Measurements from ENCODE around the gene PAX5. TPM values are rescaled to one million over a fixed set of nuclear protein-coding genes. Genes with fewer than 3 reads are reported as not detected.

PAX5 gene
- total RNA-seq, 1 experiment from 2014 or later, result 0.39 TPM

- no peak overlapping the region for H4K91ac ChIP-seq (ENCODE audit: insufficient read length, low read depth, low read length)
- H3K23me2 ChIP-seq (ENCODE audit: insufficient read length, low read depth, low read length, poor library complexity, severe bottlenecking), result no peaks in the 10 kb centered on the region
- H3K23ac ChIP-seq (ENCODE audit: insufficient read length, low read depth, low read length), result no peak overlapping the region
- H3K27ac Mint-ChIP-seq, result no peak overlapping the region; a peak in 1 of 7 replicates
- no peak overlapping the region for H2BK5ac ChIP-seq (ENCODE audit: insufficient read length, low read length)
- H3K14ac ChIP-seq (ENCODE audit: insufficient read depth, low read length), result no peak overlapping the region
- H3K4me3 Mint-ChIP-seq, result no peak overlapping the region
- no peaks in the 10 kb centered on the region; a peak in 1 of 5 replicates for H3K9me3 Mint-ChIP-seq
- H3T11ph ChIP-seq (ENCODE audit: low read length), result no peak overlapping the region
- no peak for TF ChIP-seq CTCF (conservative IDR thresholded peaks at IDR 0.05)
- no peaks in the 10 kb centered on the region for H3K36me3 Mint-ChIP-seq (ENCODE audit: insufficient read depth in 1 of 3, low read depth in 3 of 3)
- no peak overlapping the region for H3K9ac ChIP-seq (ENCODE audit: extremely low read depth, insufficient read length, low read length)
- no peaks in the 10 kb centered on the region; the same call in 1 of the 2 replicates for H3K4me1 ChIP-seq (ENCODE audit: insufficient read depth, low read length)
- H3K18ac ChIP-seq (ENCODE audit: insufficient read length, low read depth, low read length), result no peak overlapping the region
- H2AFZ ChIP-seq (ENCODE audit: low read length), result no peak overlapping the region
- H4K20me1 ChIP-seq (ENCODE audit: control insufficient read depth, insufficient read depth, insufficient read length), result no peaks in the 10 kb centered on the region
- H3K4me2 ChIP-seq (ENCODE audit: insufficient read depth, insufficient read length, low read length), result no peak overlapping the region
- H2BK120ac ChIP-seq (ENCODE audit: low read depth, low read length, poor library complexity, severe bottlenecking), result no peak overlapping the region
- no peak overlapping the region for H2AK5ac ChIP-seq (ENCODE audit: insufficient read length, low read length)
- H2BK12ac ChIP-seq (ENCODE audit: insufficient read length, low read depth, low read length), result no peak overlapping the region
- no peak overlapping the region for H2BK20ac ChIP-seq (ENCODE audit: low read depth, low read length, poor library complexity, severe bottlenecking)
- no peak for DNase-seq
- no CpG with 5 or more reads among the region's 4 CpGs for WGBS (ENCODE audit: extremely low coverage, insufficient read length, low lambda C conversion rate)
- no peaks in the 10 kb centered on the region for H3K9me3 ChIP-seq (ENCODE audit: control insufficient read depth, low read depth, low read length)
- no peak overlapping the region for H3K27ac ChIP-seq (ENCODE audit: insufficient read length, low read depth, low read length)
- H3K79me1 ChIP-seq (ENCODE audit: insufficient read depth, low read depth, low read length, poor library complexity, severe bottlenecking), result no peaks in the 10 kb centered on the region
- no peaks in the 10 kb centered on the region for H3K27me3 ChIP-seq (ENCODE audit: insufficient read depth, low read length)
- peaks cover 4% of the 10 kb centered on the region for H3K27me3 Mint-ChIP-seq (ENCODE audit: low read depth)
- H3K4ac ChIP-seq (ENCODE audit: low read depth, low read length), result no peak overlapping the region
- H3K56ac ChIP-seq (ENCODE audit: insufficient read length, low read depth, low read length), result no peak overlapping the region
- no peak overlapping the region for H2BK15ac ChIP-seq (ENCODE audit: low read depth, low read length)
- no peak overlapping the region for H4K8ac ChIP-seq (replicated peaks; ENCODE audit: insufficient read length, low read depth, low read length)
- no peak overlapping the region for H4K5ac ChIP-seq (ENCODE audit: insufficient read length, low read depth, low read length)
- peaks cover 0 to 2% of the 10 kb centered on the region in 2 experiments; a peak in 1 of 4 replicates for H3K4me1 Mint-ChIP-seq
- H3K79me2 ChIP-seq (ENCODE audit: insufficient read depth, low read length), result no peaks in the 10 kb centered on the region
Observed at GRCh38 chr9:36924071-36924470, 110.0 kb downstream of the PAX5 start.
